ENCODE measurements around the gene RANBP3.

RANBP3 gene

GRCh38 chr19:5916181-5916708, 61.7 kb downstream of the RANBP3 start:
- H3K4me3 ChIP-seq (ENCODE audit: low read depth, low read length, poor library complexity, severe bottlenecking): no peak overlapping the region
- no peaks in the 10 kb centered on the region for H3F3A ChIP-seq (ENCODE audit: insufficient read depth, low read length)
- no peaks in the 10 kb centered on the region for H3K27me3 ChIP-seq (ENCODE audit: insufficient read depth, low read length)
- H3K9me2 ChIP-seq (ENCODE audit: low read depth, low read length): no peaks in the 10 kb centered on the region
- no peaks in the 10 kb centered on the region for H3K4me1 ChIP-seq (ENCODE audit: insufficient read depth, low read length, severe bottlenecking)
- H3K36me3 ChIP-seq (ENCODE audit: insufficient read depth, low read length): peaks cover 60% of the 10 kb centered on the region
- H4K20me1 ChIP-seq (ENCODE audit: insufficient read depth, low read length): no peaks in the 10 kb centered on the region
- no peak overlapping the region for H2AFZ ChIP-seq (ENCODE audit: low read length)
- H3K79me2 ChIP-seq (ENCODE audit: insufficient read depth, low read length): no peaks in the 10 kb centered on the region
- no peak overlapping the region for H3K9ac ChIP-seq (ENCODE audit: low read length)
- H3K4me2 ChIP-seq (ENCODE audit: low read length): no peak overlapping the region
- no peak overlapping the region for H3K27ac ChIP-seq (ENCODE audit: low read depth, low read length, poor library complexity, severe bottlenecking)
- no peaks in the 10 kb centered on the region for H3K9me3 ChIP-seq (ENCODE audit: low read length)
- no peak for TF ChIP-seq EZH2 (IDR thresholded peaks at IDR 0.05; ENCODE audit: borderline replicate concordance, low read length)

GRCh38 chr19:5915782-5916165, 62.2 kb downstream of the RANBP3 start:
- no peaks in the 10 kb centered on the region for H4K20me1 ChIP-seq (ENCODE audit: insufficient read depth, low read length)
- H3K4me1 ChIP-seq (ENCODE audit: insufficient read depth, low read length, severe bottlenecking): no peaks in the 10 kb centered on the region
- no peaks in the 10 kb centered on the region for H3F3A ChIP-seq (ENCODE audit: insufficient read depth, low read length)
- no peak overlapping the region for H3K4me3 ChIP-seq (ENCODE audit: low read depth, low read length, poor library complexity, severe bottlenecking)
- H3K79me2 ChIP-seq (ENCODE audit: insufficient read depth, low read length): no peaks in the 10 kb centered on the region
- H3K27me3 ChIP-seq (ENCODE audit: insufficient read depth, low read length): no peaks in the 10 kb centered on the region
- peaks cover 55% of the 10 kb centered on the region for H3K36me3 ChIP-seq (ENCODE audit: insufficient read depth, low read length)
- no peaks in the 10 kb centered on the region for H3K9me3 ChIP-seq (ENCODE audit: low read length)
- TF ChIP-seq EZH2 (IDR thresholded peaks at IDR 0.05; ENCODE audit: borderline replicate concordance, low read length): no peak
- TF ChIP-seq, protein P1, sequence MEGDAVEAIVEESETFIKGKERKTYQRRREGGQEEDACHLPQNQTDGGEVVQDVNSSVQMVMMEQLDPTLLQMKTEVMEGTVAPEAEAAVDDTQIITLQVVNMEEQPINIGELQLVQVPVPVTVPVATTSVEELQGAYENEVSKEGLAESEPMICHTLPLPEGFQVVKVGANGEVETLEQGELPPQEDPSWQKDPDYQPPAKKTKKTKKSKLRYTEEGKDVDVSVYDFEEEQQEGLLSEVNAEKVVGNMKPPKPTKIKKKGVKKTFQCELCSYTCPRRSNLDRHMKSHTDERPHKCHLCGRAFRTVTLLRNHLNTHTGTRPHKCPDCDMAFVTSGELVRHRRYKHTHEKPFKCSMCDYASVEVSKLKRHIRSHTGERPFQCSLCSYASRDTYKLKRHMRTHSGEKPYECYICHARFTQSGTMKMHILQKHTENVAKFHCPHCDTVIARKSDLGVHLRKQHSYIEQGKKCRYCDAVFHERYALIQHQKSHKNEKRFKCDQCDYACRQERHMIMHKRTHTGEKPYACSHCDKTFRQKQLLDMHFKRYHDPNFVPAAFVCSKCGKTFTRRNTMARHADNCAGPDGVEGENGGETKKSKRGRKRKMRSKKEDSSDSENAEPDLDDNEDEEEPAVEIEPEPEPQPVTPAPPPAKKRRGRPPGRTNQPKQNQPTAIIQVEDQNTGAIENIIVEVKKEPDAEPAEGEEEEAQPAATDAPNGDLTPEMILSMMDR (IDR thresholded peaks at IDR 0.05; ENCODE audit: low read length): no peak
- no peak overlapping the region for H3K27ac ChIP-seq (ENCODE audit: low read depth, low read length, poor library complexity, severe bottlenecking)
- H3K9me2 ChIP-seq (ENCODE audit: low read depth, low read length): no peaks in the 10 kb centered on the region
- no peak overlapping the region for H2AFZ ChIP-seq (ENCODE audit: low read length)
- no peak overlapping the region for H3K4me2 ChIP-seq (ENCODE audit: low read length)
- H3K9ac ChIP-seq (ENCODE audit: low read length): no peak overlapping the region

- no peaks in the 10 kb centered on the region for H3K27me3 ChIP-seq (ENCODE audit: insufficient read depth, low read length)
- TF ChIP-seq, protein P1 (IDR thresholded peaks at IDR 0.05; ENCODE audit: low read length): no peak
- no peak overlapping the region for H3K4me3 ChIP-seq (ENCODE audit: low read depth, low read length, poor library complexity, severe bottlenecking)
- no peaks in the 10 kb centered on the region for H3K4me1 ChIP-seq (ENCODE audit: insufficient read depth, low read length, severe bottlenecking)
- H4K20me1 ChIP-seq (ENCODE audit: insufficient read depth, low read length): no peaks in the 10 kb centered on the region
- peaks cover 51% of the 10 kb centered on the region for H3K36me3 ChIP-seq (ENCODE audit: insufficient read depth, low read length)
- no peak overlapping the region for H3K4me2 ChIP-seq (ENCODE audit: low read length)
- H3K79me2 ChIP-seq (ENCODE audit: insufficient read depth, low read length): no peaks in the 10 kb centered on the region
- no peaks in the 10 kb centered on the region for H3K9me3 ChIP-seq (ENCODE audit: low read length)
- no peaks in the 10 kb centered on the region for H3F3A ChIP-seq (ENCODE audit: insufficient read depth, low read length)
- no peak overlapping the region for H2AFZ ChIP-seq (ENCODE audit: low read length)
- H3K27ac ChIP-seq (ENCODE audit: low read depth, low read length, poor library complexity, severe bottlenecking): no peak overlapping the region
- no peaks in the 10 kb centered on the region for H3K9me2 ChIP-seq (ENCODE audit: low read depth, low read length)
- no peak overlapping the region for H3K9ac ChIP-seq (ENCODE audit: low read length)
These were observed 62.8 kb downstream of the RANBP3 start for GRCh38 chr19:5914946-5915781.
